Keratinocyte (primary cell): Measurements from ENCODE around the gene DMXL1. TPM values are rescaled to one million over a fixed set of nuclear protein-coding genes. Genes with fewer than 3 reads are reported as not detected.

Experiments used
- DNase-seq: peaks from one replicate; pipeline ENCODE4 v3.0.0-alpha.2; 2011; ENCODE audit warnings: low read depth, missing footprints, low spot score
- FAIRE-seq: peaks from 2 replicates; lab custom pipeline; 2011; peaks lifted over from hg19 to GRCh38; lab: Jason Lieb, UNC
- H2AFZ ChIP-seq: 2 replicates; pipeline ENCODE4 v1.6.0; 2012; ENCODE audit warnings: low read length, control low read depth, inconsistent platforms; ENCODE audit not compliant: control insufficient read depth
- H3K27ac ChIP-seq: 2 replicates; pipeline ENCODE4 v1.5.1; 2011; ENCODE audit warnings: low read length; ENCODE audit not compliant: control insufficient read depth, insufficient read depth
- H3K27me3 ChIP-seq: 3 replicates; pipeline ENCODE4 v1.6.0; 2011; ENCODE audit warnings: low read length; ENCODE audit not compliant: control insufficient read depth, insufficient read depth; ENCODE audit errors: extremely low read depth
- H3K36me3 ChIP-seq, 2 experiments: 2 replicates in 1 of 2; 3 replicates in 1 of 2; pipeline ENCODE4 v1.5.1; 2011; ENCODE audit warnings: low read length in 2 of 2, mild to moderate bottlenecking in 1 of 2; ENCODE audit not compliant: control insufficient read depth in 2 of 2, insufficient read depth in 2 of 2; ENCODE audit errors: extremely low read depth in 1 of 2
- H3K4me1 ChIP-seq: 3 replicates; pipeline ENCODE4 v1.5.1; 2011; ENCODE audit warnings: low read length; ENCODE audit not compliant: control insufficient read depth, insufficient read depth; ENCODE audit errors: extremely low read depth
- H3K4me2 ChIP-seq: 3 replicates; pipeline ENCODE4 v1.6.0; 2011; ENCODE audit warnings: low read depth, low read length; ENCODE audit not compliant: control insufficient read depth, insufficient read depth; ENCODE audit errors: extremely low read depth
- H3K4me3 ChIP-seq, 3 experiments: fragments of 200-600 bp in 1 of 3; sonication (generic) in 1 of 3; 2 replicates in 2 of 3; 3 replicates in 1 of 3; pipeline ENCODE4 v1.5.1; 2011 to 2016; ENCODE audit warnings: low read length in 3 of 3, mild to moderate bottlenecking in 3 of 3, control low read depth in 2 of 3, inconsistent platforms in 1 of 3, low read depth in 1 of 3, mixed read lengths in 1 of 3, mixed run types in 1 of 3, moderate library complexity in 1 of 3; ENCODE audit not compliant: control insufficient read depth in 2 of 3, insufficient read depth in 2 of 3; ENCODE audit errors: extremely low read depth in 1 of 3
- H3K79me2 ChIP-seq: 2 replicates; pipeline ENCODE4 v1.6.0; 2012; ENCODE audit warnings: low read length; ENCODE audit not compliant: control insufficient read depth, insufficient read depth
- H3K9ac ChIP-seq: 3 replicates; pipeline ENCODE4 v1.6.0; 2011; ENCODE audit warnings: low read length; ENCODE audit not compliant: control insufficient read depth, insufficient read depth; ENCODE audit errors: extremely low read depth
- H3K9me1 ChIP-seq: 3 replicates; pipeline ENCODE4 v1.6.0; 2011; ENCODE audit warnings: low read length; ENCODE audit not compliant: control insufficient read depth, insufficient read depth; ENCODE audit errors: extremely low read depth
- H3K9me3 ChIP-seq: 2 replicates; pipeline ENCODE4 v1.5.1; 2012; ENCODE audit warnings: low read depth, low read length; ENCODE audit not compliant: control insufficient read depth
- H4K20me1 ChIP-seq: 3 replicates; pipeline ENCODE4 v1.6.0; 2011; ENCODE audit warnings: low read length; ENCODE audit not compliant: control insufficient read depth, insufficient read depth; ENCODE audit errors: extremely low read depth
- CTCF ChIP-seq, 3 experiments: IDR thresholded peaks in 1 of 3; conservative IDR thresholded peaks in 1 of 3; optimal IDR thresholded peaks in 1 of 3; 2 replicates in 2 of 3; 3 replicates in 1 of 3; pipeline versions ENCODE3 to v1.5.1; 2011; ENCODE audit warnings: low read length in 3 of 3, mild to moderate bottlenecking in 3 of 3, moderate library complexity in 2 of 3, control low read depth in 1 of 3, inconsistent platforms in 1 of 3; ENCODE audit not compliant: insufficient read depth in 2 of 3; ENCODE audit errors: extremely low read depth in 1 of 3
- EZH2 ChIP-seq: IDR thresholded peaks from one replicate; pipeline ENCODE4 v1.6.1; 2012; ENCODE audit warnings: inconsistent platforms, mild to moderate bottlenecking, low read length, moderate library complexity
- dilution Hi-C: fragments of 300-500 bp; cut with MboI; formaldehyde crosslinking; loops from one replicate; pipeline ENCODE4 v1.7.0; 2020; ENCODE audit warnings: low sequenced_read_pairs; ENCODE audit not compliant: extremely low pct_ligation_motif_present
- polyA plus RNA-seq, 5 experiments: library from polyadenylated mRNA; depleted of rRNA in 3 of 5; stranded (reverse) in 3 of 5; stranded (forward) in 1 of 5; unstranded in 1 of 5; fragments of >200 nt; gene quantifications; 1 replicate in 1 of 5; 2 replicates in 3 of 5; 3 replicates in 1 of 5; pipeline versions ENCODE4 v1.2.1 to v1.2.3, GENCODE V29; 2011 to 2012; ENCODE audit warnings: missing spikeins in 2 of 5, low read depth in 1 of 5, low replicate concordance in 1 of 5
- small RNA-seq, 3 experiments: library from RNA; depleted of rRNA; stranded (forward); fragments of <200 nt; gene quantifications; one replicate each; pipeline ENCODE3, GENCODE V24; 2012; ENCODE audit warnings: low read depth in 3 of 3, low replicate concordance in 1 of 3; ENCODE audit not compliant: insufficient read length in 3 of 3

DMXL1 gene
- polyA plus RNA-seq, 1 donor (not counting 4 experiments of a cell fraction or from before 2014, with no cell fraction given) = 13.1 TPM

DNA sequence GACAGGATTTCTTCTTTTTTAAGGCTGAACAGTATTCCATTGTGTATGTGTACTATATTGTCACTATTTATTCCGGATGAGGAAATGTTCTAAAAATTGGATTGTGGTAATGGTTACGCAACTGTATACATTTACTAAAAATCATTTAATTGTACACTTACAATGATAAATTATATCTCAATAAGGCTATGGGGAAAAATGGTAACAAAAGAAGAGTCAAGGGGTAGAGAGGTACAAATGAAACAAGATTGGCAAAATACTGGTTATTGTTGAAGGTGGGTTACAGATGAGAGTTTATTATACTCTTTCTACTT lies 222.6 kb downstream of the DMXL1 start:
- Histone ChIP-seq H3K9me1 (no peaks in the 10 kb centered on the region), H2AFZ (no peak overlapping the region), H3K4me2 (no peak overlapping the region), H3K27ac (no peak overlapping the region), H3K4me1 (peaks cover 24% of the 10 kb centered on the region), H3K36me3 (no peaks in the 10 kb centered on the region), H3K27me3 (no peaks in the 10 kb centered on the region), H3K79me2 (peaks cover 5% of the 10 kb centered on the region), H3K9ac (no peak overlapping the region), H3K9me3 (no peaks in the 10 kb centered on the region), H3K4me3 (no peak overlapping the region), H4K20me1 (no peaks in the 10 kb centered on the region)
- dilution Hi-C loops = no loop called here
- TF ChIP-seq EZH2 (no peak), CTCF (optimal IDR thresholded peaks at IDR 0.05 in 1 of 3, IDR thresholded peaks at IDR 0.05 in 1 of 3, conservative IDR thresholded peaks at IDR 0.05 in 1 of 3; ENCODE audit: extremely low read depth in 1 of 3, insufficient read depth in 2 of 3, low read length in 3 of 3) (no peak)
- no peak for FAIRE-seq
- DNase-seq = no peak

Small RNA genes within 50 kb of the gene (small RNA-seq; reads per million reads assigned to genes)
- gene LAMTOR3P2 (0 reads per million in 3 experiments), gene MIR5706 (0 to 0.25 (median 0) reads per million in 3 experiments), gene RNU6-701P (0 reads per million in 3 experiments)

Other genes starting within 250 kb of the DMXL1 start
- 2.2 to 2.9 TPM (median 2.5 TPM) in 3 replicates for gene DTWD2, start 82.5 kb upstream of the DMXL1 start, polyA plus RNA-seq